Stimulated activated CD4-positive, alpha-beta T cell treated with anti-CD3 and anti-CD28 coated beads, Interleukin-1b, Interleukin-23, amount 100 ng/mL, for 1 hour (primary cell): ENCODE results near the gene HLA-G.
"Not testable (repeated sequence)": the region's sequence is repeated elsewhere in the genome, so short reads cannot be mapped to it uniquely, and the experiment has no call there.

Experiments
- DNase-seq, 2 donors: peaks; one replicate each; pipeline ENCODE4 v3.0.0-alpha.2; 2020; ENCODE audit warnings: low read depth in 2 of 2

HLA-G gene

DNA sequence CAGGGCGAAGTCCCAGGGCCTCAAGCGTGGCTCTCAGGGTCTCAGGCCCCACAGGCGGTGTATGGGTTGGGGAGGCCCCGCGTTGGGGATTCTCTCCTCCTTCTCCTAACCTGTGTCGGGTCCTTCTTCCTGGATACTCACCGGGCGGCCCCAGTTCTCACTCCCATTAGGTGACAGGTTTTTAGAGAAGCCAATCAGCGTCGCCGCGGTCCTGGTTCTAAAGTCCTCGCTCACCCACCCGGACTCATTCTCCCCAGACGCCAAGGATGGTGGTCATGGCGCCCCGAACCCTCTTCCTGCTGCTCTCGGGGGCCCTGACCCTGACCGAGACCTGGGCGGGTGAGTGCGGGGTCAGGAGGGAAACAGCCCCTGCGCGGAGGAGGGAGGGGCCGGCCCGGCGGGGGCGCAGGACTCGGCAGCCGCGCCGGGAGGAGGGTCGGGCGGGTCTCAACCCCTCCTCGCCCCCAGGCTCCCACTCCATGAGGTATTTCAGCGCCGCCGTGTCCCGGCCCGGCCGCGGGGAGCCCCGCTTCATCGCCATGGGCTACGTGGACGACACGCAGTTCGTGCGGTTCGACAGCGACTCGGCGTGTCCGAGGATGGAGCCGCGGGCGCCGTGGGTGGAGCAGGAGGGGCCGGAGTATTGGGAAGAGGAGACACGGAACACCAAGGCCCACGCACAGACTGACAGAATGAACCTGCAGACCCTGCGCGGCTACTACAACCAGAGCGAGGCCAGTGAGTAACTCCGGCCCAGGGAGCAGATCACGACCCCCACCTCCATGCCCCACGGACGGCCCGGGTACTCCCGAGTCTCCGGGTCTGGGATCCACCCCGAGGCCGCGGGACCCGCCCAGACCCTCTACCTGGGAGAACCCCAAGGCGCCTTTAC is at the start of gene HLA-G:
HLA-G (plus strand) TSS at position 247 of the 892 bp plus-strand sequence; CDS start at position 267, 20 bp downstream.
- DNase-seq: no peak

- DNase-seq: not testable (repeated sequence)
These were observed 47.5 kb upstream of the HLA-G start for GRCh38 chr6:29780019-29780698.

DNA sequence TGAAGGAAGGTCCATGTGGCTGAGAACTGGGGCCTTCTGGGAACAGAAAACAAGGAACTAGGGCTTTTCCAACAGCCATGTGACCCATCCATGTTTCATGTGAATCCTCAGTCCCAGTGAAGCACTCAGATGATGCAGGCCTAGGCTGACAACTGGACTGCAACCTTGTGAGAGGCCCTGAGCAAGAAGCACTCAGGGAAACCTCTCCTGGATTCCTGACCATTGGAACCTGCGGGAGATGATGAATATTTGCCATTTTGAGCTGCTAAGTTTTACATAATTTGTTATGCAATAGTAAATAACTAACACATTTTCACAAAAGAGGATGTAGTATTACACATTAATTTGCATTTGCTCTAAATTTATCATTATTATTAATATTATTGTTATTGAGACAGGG is 38.4 kb upstream of the HLA-G start:
- no peak for DNase-seq

DNA sequence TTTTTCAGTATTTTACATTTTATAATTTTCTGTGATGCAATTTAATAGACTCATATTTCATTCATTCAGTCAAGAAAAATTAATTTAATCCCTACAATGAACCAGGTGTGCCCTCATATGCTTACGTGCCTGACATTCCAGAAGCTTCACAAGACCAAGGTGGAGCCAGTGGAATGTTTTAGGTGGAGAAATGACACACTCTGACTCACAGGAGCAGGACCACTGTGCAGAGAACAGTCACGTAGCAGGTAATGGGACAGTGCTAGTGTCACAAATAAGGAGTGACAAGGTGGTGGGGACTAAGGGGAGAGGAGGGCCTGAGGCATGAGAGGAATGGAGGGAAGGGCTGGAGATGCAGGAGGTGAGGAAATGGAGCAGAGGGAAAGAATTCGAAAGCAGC is 37.0 kb upstream of the HLA-G start:
- no peak for DNase-seq

- DNase-seq: no peak
These were observed 36.5 kb upstream of the HLA-G start for GRCh38 chr6:29791162-29791561.

GRCh38 chr6:29791786-29792122 is 35.9 kb upstream of the HLA-G start:
- DNase-seq: no peak

- peak; percentile 61 to 70 for DNase-seq
These were observed 35.2 kb upstream of the HLA-G start for GRCh38 chr6:29792123-29793035.

DNA sequence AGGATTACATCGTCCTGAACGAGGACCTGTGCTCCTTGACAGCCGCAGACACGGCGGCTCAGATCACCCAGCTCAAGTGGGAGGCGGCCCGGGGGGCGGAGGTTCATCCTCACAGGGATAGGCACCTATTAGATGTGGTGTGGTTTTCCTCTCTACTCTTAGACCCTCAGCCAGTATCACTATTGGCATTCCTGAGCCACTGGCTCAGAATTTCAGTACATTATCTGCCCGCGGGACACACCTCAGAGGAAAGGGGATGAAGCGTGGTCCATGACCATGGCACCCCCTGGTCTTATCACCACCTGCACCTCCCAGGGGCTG is 34.6 kb upstream of the HLA-G start:
- no peak for DNase-seq

GRCh38 chr6:29793796-29794195 is 33.8 kb upstream of the HLA-G start:
- no peak for DNase-seq

DNA sequence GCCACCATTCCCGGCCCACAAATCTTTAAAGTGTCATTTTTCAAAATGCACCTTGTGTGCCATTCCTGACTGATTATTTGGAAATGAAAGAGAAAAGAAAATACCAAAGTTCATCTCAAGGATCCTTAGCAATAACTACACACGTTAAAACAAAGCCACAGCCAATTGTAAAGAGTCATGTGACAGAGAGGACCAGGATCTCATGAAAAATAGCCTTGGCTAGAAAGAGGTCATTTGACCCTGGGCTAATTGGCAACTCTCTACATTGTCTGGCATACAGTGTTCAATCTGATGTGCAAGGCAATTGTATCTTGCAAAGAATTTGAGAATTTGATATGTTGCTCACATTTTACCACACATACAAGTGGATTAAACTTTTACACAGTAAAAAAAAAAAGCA is 31.6 kb upstream of the HLA-G start:
- no peak for DNase-seq

GRCh38 chr6:29797135-29797534 is 30.5 kb upstream of the HLA-G start:
- no peak for DNase-seq

DNA sequence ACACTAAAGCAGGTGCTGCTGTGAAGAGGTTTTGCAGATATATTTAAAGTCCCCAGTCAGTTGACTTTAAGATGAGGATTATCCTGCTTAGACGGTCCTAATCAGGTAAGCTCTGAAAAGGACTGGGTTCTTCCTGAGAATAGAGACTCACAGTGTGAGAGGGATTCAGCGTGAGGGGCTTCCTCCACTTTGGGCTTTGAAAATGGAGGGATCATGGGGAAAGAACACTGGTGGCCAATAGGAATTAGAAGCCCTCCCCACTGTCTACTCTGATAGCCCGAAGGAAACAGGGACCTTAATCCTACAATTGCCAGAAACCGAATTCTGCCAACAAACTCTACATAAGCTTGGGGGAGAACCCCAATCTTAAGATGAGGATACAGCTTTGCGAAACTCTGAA is 29.7 kb upstream of the HLA-G start:
- no peak for DNase-seq

DNA sequence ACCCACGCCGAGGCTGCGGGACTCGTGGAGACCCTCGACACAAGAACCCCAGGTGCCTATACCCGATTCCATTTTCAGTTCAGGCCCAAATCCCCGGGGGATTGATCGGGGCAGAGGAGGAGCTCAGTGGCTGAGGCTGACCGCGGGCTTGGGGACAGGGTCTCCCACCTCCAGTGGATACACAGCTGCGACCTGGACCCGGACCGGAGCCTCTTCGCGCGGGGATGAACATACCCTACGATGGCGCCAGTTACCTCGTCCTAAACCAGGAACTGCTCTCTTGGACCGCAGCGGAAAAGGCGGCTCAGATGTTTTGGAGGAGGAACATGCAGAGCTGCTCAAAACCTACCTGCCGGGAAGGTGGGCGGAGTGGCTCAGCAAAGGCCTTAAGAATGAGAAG is 27.4 kb upstream of the HLA-G start:
- DNase-seq: no peak

DNA sequence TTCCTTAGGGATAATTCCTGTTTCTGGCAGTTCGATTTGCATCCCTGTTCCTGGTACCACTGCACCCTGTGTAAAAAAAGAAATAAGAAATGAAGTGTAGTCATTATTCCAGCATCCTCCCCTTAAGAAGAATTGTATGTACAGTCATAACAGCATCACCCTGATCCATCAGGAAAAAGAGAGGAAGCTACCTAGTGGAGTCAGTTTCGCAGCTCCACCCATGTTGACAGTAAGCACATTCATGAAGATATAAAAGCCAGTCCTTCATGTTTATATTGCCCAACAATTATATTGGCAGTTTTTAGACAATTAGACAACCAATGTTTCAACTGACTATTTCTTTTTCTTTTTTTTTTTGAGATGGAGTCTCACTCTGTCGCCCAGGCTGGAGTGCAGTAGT is 21.2 kb upstream of the HLA-G start:
- DNase-seq: no peak

DNA sequence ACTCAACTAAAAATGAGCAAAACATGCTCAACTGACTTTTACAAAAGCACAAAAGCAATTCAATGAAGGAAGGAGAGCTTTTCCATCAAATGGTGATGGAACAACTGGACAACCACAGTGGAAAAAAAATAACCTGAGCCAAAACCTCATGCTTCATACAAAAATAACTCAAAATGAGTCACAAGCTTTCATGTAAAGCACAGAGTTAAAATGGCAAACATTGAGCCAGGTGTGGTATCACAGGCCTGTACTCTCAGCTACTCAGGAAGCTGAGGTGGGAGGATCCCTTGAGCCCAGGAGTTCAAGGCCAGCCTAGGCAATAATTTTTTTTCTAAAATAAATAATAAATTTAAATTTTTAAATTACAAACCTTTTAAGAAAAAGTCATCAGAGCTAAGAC is 18.4 kb upstream of the HLA-G start:
- DNase-seq: no peak

GRCh38 chr6:29810371-29810770 is 17.3 kb upstream of the HLA-G start:
- no peak for DNase-seq

DNA sequence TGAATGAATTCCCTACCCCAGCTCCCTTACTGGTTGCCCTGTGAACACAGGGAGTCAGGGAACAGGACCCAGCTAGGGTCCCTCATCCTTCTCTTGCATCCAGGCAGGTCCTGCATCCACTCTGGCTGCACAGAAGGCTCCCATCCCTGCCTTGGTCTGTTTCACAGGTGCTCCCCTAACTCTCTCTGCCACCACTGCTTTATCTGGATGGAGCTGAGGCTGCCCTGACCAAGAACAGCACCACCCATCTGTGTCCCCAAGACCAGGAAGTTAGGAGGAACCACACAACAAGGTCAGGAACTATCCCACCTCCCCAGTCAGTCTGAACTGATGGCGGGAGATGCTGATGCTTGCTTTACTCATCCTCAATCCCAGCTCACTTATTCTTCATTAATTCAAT is 16.2 kb upstream of the HLA-G start:
- no peak for DNase-seq

DNA sequence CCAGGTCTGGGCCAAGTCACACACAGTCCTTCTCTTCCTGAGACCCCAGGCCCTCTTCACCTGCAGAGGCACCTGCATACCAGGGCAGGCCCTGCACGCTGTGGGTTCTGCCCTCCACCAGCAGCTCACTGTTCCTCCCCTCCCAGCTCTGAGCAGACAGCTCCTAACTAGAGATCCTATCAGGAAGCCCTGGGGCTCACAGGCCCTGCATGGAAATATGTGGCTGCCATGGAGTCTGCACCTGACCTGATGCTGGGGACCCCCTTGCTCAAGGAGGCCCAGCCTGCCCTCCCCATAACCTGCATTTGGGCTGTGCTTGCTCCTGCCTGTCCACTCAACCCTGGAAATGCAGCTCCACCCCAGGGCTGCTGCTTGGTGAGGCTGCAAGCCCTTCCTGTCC is 14.6 kb upstream of the HLA-G start:
- DNase-seq: no peak

GRCh38 chr6:29813809-29814208 is 13.8 kb upstream of the HLA-G start:
- no peak for DNase-seq

DNA sequence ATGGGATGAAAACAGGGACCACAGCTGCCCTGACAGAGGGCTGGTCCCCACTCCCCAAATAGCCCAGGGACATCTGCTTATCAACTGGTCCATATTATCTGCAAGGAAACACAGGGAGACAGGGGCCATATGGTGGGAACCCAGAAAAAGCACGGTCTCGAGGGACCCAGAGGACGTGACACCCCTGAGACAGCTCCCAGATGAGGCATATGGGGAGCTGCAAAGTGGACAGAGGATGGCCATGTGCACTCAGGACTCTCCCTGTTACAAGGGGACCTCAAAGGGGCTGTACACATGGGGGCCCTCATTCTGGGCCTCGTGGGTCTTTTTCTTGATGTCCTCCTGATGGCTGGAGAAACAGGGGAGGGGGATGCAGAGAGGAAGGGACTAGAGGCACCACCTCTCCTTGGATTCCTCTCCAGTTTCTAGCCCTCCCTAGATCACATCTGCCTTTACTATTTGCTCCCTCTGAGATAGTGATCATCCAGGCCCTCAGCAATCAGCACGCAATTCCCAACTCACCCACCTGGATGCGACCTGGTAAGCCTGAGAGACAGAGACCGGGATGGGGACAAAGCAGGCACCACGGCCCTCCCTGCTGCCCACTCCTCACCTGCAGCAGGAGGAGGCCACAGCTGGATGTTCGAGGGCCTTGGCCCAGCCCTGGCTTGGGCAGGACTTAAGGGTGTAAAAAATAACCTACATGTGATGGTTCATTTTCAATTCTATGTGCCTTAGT is 13.1 kb upstream of the HLA-G start:
- DNase-seq: no peak

DNA sequence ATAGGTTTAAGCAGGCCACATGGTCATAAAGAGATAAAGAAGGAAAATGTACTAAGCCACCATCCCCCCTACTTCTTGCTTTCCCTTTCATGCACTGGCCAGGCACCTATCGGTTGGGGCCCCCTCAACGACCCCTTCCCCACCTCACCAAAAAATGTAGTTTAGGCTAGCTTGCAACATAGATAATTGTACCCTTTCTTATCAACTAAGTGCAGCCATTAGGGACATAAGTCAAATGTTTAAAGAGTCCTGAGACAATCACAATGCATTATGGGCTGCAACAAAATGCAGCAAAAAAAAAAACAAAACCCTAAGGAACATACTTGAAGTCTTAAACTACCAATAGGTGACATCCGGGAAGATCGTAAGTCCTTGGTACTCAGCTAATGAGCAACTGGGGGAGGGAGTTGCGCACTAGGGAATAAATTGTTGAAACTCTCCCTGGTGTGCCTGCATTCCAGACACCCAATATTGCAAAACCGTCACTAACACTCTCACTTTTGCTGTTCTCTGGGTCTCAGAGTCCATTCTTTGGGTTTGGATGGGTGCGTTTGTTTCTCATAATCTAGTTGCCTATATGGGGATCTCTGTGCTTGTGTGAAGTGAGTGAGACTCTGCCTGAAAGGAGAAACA is 12.4 kb upstream of the HLA-G start:
- no peak for DNase-seq
